GM18907 (cell line): Measurements from ENCODE around the gene DIO2.

Experiments
- ATAC-seq: cut with Tn5 transposase; IDR thresholded peaks from one replicate; pipeline ENCODE4 v1.9.1; 2021; ENCODE audit warnings: mild to moderate bottlenecking, moderate library complexity; ENCODE audit not compliant: unreplicated experiment

The DIO2 gene

GRCh38 chr14:80172375-80173051 is 38.8 kb downstream of the DIO2 start:
- ATAC-seq, result no peak

GRCh38 chr14:80167793-80168448 is 43.4 kb downstream of the DIO2 start:
- ATAC-seq, result no peak

GRCh38 chr14:80164991-80165721 is 46.1 kb downstream of the DIO2 start:
- ATAC-seq, result no peak

- no peak for ATAC-seq
Observed at GRCh38 chr14:80152763-80153162, 58.5 kb downstream of the DIO2 start.

- ATAC-seq, result no peak
Observed at GRCh38 chr14:80152166-80152565, 59.1 kb downstream of the DIO2 start.

GRCh38 chr14:80150301-80150700 is 61.0 kb downstream of the DIO2 start:
- no peak for ATAC-seq
